UCSD-AML1 (cell line): ENCODE data around the gene WNT16.

Source experiments
- DNase-seq: peaks from one replicate; lab custom pipeline; 2025; ENCODE audit not compliant: unreplicated experiment; lab: John Stamatoyannopoulos, UW

Gene WNT16

DNA sequence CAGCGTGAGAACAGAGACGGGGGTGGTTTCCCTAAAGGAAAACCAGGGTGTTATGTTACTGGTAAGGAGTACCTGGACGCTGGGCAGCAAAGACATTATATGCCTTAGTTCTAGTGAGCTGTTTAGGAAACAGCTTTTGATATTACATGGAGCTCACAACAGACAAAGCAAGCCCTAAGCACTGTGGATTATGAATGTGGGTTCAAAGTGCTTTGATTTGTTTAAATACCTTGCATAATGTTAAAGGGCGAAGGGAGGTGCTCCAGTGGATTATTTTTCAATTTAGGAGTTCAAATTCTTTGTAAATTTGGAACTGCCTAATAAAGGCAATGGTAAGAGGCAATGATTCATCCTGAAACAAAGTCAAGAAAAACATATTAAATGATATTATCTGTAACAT is 13.8 kb downstream of the WNT16 start:
- DNase-seq = no peak

DNA sequence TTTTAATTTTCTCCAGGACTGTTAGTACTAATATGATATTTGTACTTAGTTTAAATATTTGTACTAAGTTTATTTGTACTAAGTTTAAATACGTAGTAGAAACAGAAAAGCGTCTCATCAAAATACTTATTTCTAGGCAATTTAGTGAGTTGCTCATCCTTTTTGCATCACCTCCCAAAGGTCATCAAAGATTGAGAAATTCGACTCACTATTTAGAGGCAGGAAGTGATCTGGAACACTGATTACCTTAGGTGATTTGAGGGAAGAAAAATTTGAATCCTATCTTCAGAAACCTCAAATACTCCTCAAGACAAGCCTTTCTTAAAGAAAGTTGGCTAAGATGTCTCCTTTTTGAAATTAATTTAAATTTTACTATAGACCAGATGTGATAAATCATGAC is 14.5 kb downstream of the WNT16 start:
- no peak for DNase-seq

DNA sequence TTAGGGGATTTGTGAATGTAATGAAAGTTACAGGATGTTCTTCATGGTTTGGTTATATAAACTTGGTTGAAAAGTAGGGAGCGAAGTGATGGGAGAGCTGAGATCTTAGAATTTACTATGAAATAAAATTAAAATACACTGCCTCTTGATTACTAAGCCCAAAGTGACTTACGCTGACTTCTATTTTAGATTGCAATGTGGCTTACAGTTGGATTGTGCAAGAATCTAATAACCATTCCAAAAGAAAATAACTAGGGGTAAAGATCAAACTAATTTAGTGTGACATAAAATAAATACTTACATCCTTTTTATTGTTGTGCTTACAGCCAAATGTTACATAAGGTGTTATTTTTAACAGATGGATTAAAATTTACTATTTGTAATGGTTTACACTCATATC is 15.3 kb downstream of the WNT16 start:
- no peak for DNase-seq

DNA sequence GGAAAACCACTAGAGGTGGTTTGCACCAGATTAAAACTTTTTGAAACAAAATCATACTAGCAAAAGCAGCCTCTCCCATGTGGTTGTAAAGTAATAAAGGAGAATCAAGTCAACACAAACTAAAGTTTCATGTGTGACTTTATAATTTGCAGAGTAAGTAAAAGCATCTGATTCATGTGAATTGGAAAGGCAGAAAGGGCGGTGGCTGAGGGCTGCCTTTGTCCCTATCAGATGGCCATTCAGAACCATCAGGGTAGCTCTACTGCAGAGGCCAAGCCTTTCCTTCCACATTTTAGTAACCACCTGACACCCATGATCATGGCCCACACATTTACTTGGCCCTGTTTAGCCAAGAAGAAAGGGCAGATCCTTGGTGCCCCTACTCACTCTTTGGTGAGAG is 15.7 kb downstream of the WNT16 start:
- no peak for DNase-seq

DNA sequence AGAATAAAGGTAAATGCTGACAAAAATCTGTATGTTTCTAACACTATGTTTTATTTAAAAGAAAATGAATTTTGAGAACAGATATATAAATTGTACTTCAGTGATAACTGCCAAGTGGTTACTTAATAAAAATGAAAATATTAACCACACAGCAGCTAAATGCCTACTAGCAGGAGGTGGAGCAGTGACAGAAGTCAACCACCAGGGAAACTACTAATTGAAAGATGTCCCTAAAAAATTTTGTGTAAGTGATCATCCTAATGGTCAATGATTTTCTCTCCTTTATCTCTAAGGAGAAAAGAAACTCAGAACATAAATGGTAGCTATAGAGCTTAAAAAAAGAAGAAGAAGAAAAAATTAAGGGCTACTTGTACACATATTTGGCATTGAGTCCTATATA is 22.9 kb downstream of the WNT16 start:
- no peak for DNase-seq

DNA sequence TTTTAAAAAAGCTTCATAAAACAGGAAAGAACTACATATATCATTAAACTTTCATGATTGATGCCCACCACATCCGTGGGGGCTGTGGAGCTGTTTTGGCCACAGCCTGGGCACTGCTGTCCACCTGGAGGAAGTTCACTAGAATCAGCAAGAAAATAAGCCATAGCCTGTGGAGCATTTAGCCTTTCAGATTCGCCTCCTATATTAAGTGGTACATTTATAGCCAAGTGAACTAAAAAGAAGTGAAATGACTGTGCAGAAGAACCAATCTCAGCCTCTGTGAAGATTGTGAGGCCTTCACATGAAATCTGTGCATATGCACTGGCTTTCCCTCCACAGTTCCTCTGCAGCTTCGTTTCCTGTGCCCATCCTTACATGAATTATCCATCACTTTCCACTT is 23.5 kb downstream of the WNT16 start:
- DNase-seq = no peak

DNA sequence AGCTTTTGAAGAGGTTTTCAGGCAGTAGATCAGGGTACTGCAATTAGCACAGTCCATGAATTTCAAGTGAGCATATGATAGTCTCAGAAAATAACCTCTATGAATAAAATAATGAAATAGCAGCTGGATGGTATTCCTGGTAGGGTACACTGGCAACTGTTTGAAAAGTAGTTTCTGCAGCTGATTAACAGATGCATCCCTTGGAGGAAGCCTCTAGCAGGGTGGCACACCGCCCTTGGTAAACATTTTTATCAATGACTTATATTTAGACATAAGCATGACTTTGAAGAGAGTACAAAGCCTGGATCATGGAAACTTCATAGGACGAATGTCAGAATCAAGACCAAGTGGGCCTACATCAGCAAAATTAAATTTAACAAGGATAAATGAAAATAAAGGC is 26.8 kb downstream of the WNT16 start:
- no peak for DNase-seq

DNA sequence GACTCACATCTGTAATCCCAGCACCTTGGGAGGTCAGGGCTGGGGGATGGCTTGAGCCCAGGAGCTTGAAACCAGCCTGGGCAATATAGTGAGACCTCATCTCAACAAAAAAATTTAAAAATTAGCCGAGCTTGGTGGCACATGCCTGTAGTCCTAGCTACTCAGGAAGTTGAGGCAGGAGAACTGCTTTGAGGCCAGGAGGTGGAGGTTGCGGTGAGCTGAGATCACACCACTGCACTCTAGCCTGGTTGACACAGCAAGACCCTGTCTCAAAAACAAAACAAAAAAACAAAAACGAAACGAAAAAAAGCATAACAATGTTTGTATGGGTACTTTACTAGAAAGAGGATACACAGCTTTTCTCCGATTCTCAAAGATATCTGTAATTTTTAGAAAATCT is 31.8 kb downstream of the WNT16 start:
- no peak for DNase-seq

DNA sequence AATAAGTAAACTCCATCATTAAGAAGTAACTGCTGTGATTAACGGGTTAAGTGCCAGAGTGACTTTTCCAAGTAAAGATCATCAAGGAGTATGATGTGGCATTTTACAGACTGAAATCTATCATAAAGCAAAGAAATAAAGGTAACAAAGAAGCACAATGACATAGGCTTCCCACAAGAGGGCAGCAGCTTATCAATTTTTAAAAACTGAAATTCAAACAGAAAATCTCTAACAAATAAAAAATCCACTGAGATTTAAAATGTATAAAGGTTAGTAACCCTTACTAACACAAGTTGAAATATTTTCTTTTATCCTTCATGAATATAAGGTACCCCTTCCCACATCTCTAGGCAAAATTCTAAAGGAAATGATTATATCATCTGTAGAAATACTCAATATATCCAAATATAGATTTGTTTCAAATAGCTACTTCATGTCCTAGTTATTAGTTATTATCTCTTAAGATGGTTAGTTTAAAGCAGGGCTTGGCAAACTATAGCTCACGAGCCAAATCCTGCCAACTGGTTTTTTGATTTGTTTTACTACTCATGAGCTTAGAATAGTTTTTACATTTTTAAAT is 38.1 kb downstream of the WNT16 start:
- DNase-seq = no peak

DNA sequence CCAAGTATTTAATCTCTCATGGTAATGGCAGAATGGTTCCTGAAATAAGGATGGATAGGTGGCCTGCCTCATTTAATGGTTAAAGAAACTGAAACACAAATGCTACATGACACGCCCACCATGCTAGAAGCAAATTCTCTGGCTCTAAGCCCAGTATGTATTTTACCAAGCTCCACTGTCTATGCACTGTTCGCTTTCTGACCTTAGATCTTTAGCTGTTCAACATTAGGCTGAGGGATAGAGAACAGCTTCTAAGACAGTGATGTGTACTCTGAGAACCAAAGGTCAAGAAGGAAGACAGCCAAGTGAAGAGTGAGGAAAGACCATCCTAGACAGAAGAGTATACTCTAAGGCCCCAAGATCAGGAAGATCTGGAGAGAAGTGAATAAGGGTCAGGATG is 40.7 kb downstream of the WNT16 start:
- DNase-seq = no peak

DNA sequence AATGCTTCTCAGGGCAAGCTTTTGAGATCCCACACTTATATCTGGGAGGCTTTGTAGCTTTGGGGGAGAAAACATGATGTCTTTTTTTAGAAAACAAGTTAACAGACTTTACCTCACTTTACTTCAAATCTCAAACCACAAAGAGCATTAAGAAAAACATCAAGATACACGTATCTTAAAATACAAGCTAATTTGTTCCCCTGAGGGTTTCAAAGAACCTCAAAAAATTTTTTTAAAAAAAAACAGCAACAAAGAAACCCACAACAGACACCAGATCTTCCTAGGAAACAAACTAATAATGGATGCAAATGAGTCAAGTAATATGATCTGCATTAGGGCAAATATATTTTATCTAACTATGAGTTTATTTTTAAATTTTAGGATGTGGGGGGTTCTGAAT is 42.6 kb downstream of the WNT16 start:
- DNase-seq = no peak

DNA sequence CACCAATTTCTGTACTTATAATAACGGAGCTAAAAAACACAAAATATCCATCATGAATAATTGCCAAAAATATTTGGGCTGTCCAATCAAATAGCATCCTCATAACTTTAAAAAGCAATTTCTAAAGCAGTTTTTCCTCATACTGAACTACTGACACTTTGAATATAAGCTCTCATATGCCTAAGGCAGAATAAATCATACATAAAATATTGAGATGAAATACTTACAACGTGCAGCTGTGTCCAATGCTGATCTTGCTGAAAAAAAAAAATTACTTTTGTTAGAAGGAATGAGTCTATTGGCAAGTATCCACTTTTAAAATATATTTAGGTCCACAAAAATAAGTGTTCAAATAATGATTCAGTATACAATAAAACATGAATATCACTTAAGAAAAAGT is 43.1 kb downstream of the WNT16 start:
- no peak for DNase-seq

DNA sequence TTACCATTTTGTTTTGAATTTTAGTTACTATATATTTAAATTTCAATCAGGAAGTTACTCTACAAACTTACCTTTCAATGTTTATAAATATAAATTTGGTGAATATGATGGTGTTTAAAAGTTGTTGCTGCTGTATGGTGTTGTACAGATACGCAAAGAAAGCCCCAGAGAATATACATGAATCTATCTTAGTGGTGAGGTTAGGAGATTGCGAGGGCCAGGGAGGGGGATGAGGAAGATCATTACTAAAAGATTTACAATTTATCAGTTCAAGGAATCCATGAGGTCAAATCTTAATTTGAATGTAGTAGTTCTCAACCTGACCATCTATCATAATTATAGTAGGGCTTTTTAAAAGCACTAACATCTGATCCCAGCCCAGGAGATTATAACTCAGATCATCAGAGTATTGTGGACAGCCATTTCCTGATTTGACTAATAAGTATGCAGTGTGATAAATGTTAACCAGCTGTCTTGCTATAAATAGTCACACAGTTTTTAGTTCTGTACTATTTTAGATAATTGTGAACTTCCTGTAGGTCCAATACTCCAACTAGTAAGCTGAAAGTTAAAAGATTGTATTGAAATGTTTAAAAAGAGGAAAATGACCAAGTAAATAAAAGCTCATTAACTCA is 43.7 kb downstream of the WNT16 start:
- no peak for DNase-seq

DNA sequence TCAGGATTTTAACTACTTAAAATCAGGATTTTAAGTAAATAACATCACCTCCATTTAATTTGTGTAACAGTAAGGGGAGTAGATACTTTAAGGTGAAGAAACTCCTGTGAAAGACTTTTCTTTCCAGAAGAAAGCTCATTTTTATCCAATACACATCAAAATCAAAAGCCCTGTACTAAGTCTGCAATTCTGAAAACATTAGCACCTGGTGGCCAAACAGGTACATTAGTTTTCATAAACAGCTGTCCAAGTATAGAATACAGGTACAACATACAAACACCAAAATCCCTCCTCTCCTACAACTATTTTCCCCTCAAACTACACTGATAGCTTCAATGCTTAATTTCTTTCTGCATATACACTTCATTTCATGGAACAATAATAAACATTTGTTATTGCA is 44.4 kb downstream of the WNT16 start:
- no peak for DNase-seq

DNA sequence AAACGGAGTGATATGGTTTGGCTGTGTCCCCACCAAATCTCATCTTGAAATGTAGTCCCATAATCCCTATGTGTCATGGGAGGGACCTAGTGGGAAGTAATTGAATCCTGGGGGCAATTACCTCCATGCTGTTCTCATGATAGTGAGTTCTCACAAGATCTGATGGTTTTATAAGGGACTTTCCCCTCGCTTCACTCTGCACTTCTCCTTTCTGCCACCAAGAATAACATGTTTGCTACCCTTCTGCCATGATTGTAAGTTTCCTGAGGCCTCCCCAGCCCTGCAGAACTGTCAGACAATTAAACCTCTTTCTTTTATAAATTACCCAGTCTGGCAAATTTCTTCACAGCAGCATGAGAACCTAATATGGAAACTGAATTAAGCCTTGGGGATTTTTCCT is 48.2 kb downstream of the WNT16 start:
- no peak for DNase-seq

DNA sequence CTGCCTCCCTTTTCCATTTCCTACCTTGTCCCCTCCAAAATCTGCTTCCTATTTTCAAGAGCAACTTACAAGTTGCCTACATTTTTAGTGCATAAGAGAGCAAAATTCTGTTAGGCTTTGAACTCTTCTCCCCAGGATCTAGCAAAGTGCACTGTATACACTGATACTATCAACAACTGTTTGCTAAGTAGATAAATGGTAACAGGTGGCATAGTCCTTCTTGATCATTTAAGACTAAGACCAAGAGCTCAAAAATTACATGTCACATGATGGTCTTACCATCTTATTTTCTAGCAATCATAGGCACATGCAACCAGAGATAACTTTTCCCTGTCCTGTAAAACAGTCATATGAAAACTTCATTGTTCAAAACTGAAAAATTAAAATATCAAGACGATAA is 51.1 kb downstream of the WNT16 start:
- DNase-seq = no peak

DNA sequence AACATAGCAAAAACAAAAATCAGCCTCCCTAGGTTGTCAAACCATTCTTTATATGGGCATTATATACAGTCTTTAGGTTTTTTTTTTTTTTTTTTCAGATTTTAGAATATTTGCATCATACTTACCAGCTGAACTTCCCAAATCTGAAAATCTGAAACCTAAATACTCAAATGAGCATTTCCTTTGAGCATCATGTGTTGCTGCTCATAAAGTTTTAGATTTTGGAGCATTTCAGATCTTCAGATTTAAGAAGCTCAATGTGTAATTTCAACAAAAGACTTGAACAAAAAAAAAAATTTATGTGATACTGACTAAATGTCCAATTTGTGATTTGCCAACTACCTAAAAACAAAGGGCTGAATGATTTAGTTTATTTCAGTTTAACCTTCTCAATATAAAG is 53.7 kb downstream of the WNT16 start:
- DNase-seq = no peak

DNA sequence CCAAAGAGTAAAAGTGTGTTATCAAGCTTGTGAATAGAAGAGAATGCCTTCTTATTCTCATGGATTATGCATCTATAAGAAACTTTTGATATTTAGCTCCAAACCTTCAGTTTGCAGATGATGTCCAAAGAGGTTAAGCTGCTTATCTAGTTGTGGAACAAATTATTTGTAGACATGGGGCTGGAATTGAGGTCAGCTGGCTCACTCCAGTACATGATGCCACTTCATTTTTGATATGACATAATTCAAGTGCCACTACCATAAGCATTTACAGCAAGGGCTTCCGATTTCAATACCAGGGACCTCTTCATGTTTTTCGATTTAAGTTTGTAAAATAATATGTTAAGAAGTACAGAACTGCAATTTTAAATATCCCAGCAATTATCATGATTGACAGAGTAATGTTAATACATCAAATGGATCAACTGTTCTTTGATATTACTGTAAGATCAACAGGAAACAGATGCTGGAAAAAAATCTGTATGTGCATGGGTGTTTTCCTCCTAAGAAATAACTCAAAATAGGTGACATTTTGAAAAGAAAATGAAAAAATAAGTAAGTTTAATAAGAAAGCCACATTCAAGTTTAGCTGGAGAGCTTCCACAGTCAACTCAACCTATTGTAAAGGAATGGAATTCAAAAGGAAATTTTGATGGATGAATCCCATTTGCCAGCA is 54.6 kb downstream of the WNT16 start:
- no peak for DNase-seq

DNA sequence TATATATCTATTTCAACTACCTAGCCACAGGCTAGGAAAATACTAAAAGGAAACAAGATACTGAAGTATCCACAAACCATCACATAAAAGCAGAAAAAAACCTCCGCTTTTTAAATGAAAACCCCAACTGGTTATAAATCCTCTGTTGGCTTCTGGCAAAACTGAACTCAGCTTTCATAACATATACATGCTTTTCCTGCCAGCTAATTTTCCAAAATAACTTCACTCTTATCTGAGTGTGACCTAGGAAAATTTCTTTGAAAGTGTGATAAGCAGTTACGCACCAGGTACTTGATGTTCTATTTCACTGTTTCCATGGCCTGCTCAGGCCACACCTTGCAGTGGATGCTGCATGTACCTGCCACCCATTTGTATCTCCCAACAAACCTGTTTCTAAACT is 55.5 kb downstream of the WNT16 start:
- no peak for DNase-seq

DNA sequence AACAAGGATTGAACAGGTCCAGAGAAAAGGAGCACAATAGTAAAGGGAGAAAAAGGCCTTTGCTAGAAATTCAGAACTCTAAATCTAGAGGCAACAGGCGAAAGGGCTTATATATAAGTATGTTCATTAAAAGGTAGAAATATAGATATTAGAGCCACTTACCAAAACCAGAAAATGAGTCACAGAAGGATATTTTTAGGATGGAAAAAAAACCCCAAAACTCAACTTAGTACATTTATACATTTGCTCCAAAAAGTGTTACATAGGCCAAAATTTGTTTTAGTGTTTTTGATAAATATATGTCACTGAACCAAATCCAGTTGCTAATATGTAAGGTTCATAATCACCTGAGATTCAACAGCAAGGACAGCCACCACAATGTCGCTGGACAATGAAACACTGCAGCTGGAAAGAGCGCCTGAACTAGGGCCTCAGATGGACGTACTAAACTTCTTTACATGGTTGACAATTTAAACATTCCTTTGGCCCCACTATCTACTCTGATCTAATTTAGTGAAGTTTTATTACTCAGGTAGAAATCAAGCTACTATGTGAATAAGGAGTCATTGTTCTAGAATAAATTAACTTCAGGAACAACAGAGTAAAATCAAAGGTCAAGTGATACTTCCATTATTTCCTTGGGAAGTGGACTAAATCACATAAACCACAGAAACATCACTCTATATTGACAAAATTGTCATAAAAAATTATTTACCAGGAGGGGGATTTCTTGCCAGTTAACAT is 56.4 kb downstream of the WNT16 start:
- no peak for DNase-seq

DNA sequence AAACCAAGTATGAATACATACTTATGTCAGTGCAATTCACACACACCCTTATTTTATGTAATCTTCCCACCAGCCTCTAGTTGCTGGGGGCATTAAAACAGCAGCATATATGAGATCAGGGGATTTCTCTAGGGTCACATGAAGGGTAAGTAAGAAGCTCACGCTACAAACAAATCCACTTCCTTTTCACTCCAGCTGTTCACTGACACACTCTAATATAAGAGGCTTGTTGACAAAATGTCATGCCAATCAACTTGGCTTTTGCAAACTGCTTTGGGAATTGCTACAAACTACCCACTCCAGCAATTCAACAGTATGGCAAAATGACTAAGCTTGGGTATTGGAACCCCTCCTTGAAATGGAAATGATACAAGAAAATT is 57.0 kb downstream of the WNT16 start:
- no peak for DNase-seq

DNA sequence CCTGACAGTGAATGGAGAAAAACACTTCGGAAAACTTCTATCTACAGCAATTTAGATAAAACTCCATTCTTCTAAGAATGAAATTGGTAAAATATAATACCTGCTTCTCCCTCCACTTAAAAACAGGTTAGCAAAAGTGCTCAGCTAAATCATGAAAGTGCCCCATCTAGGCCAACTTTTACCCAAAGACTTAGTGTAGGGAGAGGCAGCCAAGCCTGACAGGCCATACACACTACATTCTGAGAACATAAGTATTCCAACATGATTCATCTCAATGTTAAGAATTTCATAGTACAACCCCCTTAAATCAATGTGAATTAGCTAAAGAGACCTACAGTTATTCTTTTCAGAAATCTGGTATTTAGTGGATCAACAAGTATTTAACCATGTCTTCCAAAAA is 60.1 kb downstream of the WNT16 start:
- no peak for DNase-seq
